ENCODE results near the gene FEZF2.

The FEZF2 gene

DNA sequence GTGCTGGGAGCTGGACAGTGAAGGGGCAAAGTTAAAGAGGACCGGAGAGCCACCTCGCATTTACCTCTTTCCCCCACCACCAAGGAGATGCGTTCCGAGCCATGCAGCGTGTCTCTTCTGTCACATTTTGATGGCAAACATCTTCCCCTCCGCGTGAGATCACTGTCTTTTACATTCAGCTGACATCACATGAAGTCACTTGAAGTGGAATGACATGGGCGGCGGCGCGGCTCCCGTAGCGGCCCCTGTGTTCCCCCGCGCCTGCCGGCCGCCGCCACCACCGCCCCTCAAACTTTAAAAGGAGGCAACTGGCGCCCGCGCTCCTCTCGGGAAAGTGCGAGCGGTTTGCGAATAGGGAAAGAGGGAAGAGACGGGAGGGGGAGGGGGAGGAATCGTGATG is at the start of gene FEZF2:
TSS of gene FEZF2 (minus strand) at position 336 of the 400 bp plus-strand sequence. CDS start 682 bp downstream, outside the sequence.
- H3K4me3 ChIP-seq (ENCODE audit: low read length): no peak within 1 kb of the TSS
- TF ChIP-seq ZNF274 (IDR thresholded peaks at IDR 0.05; ENCODE audit: low read depth, low read length): no peak

DNA sequence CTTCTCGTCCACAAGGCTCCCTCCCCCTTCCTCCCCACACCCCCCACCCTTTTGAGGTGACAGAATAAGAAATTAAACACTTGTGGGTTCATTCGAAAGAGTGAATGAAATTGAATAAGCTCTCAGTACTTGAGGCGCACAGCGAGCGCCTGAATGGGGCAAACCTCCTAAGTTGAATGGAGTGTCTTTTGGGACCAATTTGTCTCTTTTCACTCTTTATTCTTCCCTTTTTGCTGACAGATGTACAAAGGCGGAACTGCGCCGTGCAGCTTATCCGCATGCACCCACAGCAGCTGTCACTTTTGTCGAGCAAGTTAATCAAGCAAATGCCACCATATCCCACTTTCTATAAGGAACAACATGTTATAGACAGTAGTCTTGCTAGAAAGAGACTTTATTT is 47.9 kb upstream of the FEZF2 start:
- TF ChIP-seq ZNF274 (IDR thresholded peaks at IDR 0.05; ENCODE audit: low read depth, low read length): no peak
- H3K4me3 ChIP-seq (ENCODE audit: low read length): no peak overlapping the region

DNA sequence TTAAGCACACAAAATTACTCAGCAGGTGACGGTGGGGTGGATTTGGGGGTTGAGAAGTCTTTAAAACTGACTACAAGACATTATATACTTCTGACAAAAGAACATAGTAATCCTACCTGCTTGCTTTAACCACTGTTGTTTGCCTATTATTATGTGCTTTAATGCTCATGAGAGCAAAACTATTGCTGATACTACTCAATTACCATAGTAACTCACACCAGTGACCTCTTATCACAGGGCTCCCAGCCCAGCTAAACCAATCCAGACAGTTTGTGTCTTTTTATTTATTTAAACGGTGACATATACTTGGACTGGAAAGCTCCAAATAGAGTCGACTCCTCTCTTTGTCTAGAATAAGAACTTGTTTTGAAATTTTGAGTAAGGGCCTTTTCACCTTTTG is 42.8 kb upstream of the FEZF2 start:
- TF ChIP-seq ZNF274 (IDR thresholded peaks at IDR 0.05; ENCODE audit: low read depth, low read length): no peak

DNA sequence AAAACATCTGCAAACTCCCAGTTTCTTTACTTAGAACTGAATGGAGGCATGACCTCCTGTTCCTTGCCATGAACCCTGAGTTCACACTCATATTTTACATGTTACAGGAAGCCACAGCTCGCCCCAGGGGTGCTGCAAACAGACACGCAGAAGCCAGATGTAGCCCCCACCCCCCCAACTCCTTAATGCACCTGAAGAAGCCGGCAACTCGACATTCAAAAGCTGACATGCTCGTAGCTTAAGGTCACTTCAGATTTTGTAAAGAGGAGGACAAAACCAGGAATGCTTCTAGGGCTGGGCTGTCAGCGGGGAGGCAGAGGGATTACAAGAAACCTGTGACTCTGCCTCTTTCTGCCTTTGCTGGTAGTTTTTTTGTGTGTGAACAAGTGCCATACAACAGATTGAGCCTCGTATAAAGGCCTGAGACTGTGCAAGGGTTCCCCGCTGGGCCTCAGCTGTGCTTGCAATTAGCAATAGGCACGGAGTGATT is 42.0 kb upstream of the FEZF2 start:
- no peak overlapping the region for H3K4me3 ChIP-seq (ENCODE audit: low read length)
- no peak for TF ChIP-seq ZNF274 (IDR thresholded peaks at IDR 0.05; ENCODE audit: low read depth, low read length)

More for the DNA sequence above, 42.8 kb upstream of the FEZF2 start:
- no peak overlapping the region for H3K4me3 ChIP-seq (ENCODE audit: low read length)

DNA sequence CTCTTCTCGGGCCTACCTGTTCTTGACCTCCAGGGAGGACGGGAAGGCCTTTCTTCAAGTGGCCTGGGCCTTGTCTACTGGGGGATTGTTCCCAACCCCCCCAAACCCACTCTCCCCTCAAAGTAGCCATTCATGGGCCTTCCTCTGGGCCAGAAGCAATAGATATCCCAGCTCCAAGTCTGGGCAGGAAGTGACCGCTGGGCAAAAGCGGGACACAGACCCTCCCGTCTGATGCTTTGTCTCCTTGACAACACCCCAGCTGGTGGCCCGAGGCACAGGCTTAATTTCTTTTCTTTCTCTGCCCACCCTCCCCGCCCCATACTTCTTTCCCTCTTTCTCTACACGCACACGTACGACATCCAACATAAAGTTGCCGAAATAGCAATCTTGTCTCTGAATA is 41.4 kb upstream of the FEZF2 start:
- H3K4me3 ChIP-seq (ENCODE audit: low read length): no peak overlapping the region
- TF ChIP-seq ZNF274 (IDR thresholded peaks at IDR 0.05; ENCODE audit: low read depth, low read length): no peak

DNA sequence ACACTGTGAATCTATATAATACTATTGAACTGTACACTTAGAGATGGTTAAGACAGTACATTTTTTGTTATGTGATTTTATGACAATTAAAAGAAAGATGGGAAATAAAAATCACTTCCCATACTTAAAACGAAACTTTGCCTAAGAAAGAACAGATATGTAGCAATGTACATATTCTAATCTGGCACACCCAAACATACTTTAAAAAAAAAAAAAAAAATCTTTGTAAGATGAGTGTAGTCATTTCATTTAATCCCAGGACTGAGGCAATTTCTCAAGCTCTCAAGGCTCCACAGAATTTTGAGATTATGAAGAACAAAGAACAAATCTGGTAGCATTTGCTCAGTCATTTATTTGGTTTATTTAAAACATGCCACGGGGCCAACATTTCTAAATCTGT is 40.3 kb upstream of the FEZF2 start:
- H3K4me3 ChIP-seq (ENCODE audit: low read length): no peak overlapping the region
- TF ChIP-seq ZNF274 (IDR thresholded peaks at IDR 0.05; ENCODE audit: low read depth, low read length): no peak

DNA sequence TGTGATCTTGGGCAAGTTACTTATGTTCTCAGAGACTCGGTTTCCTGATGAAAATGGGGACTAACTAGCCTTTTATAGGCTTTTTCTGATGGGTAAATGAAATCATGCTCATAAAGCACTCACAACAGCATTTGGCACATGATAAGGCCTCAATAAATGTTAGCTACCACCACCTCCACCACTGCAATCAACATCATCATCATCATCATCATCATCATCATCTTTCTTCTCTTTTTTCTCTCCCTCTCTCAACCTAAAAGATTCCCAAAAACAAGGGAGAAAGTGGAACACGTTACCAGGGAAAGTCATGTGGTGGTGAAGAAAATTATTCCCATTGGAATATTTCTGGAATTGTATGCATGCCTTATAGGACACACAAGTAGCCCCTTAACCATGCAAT is 33.6 kb upstream of the FEZF2 start:
- TF ChIP-seq ZNF274 (IDR thresholded peaks at IDR 0.05; ENCODE audit: low read depth, low read length): no peak

DNA sequence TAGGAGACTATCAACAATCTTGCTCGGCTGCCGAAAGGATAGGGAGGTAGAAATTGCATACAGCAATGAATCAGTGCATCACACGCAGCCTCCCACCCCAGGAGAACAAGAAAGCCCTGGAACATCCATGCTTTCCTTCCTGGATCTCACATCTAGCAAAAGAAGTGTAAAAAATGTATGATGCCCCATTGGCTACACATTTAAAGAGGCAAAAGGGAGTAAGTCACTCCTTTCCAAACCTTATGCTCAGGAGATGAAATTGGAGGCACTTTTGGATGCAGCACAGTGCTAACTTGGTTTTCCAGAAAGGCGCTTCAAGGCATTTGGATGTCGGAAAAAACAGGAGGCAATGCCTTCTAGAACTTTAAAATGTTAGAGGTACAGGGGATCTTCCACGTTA is 32.2 kb upstream of the FEZF2 start:
- TF ChIP-seq ZNF274 (IDR thresholded peaks at IDR 0.05; ENCODE audit: low read depth, low read length): no peak
- H3K4me3 ChIP-seq (ENCODE audit: low read length): no peak overlapping the region

More for the DNA sequence above, 33.6 kb upstream of the FEZF2 start:
- no peak overlapping the region for H3K4me3 ChIP-seq (ENCODE audit: low read length)

DNA sequence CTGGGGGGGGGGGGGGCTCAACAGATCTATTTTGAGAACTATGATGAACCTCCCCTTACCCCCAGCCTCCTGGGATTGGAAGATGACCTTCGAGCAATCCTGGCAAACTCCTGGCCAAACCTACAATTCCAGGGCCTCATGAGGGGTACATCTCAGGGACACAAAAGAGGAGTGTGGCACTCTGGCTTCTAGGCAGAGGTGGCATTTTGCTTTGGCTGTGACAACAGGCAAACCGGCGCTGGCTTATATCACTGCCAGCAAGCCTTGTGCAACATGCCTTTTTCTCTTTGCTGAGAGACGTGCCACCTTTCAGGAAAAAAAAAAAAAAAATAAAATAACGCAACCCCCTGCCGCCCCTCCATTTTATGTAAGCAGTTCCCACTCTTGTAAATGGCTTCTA is 31.8 kb upstream of the FEZF2 start:
- TF ChIP-seq ZNF274 (IDR thresholded peaks at IDR 0.05; ENCODE audit: low read depth, low read length): no peak
- no peak overlapping the region for H3K4me3 ChIP-seq (ENCODE audit: low read length)

DNA sequence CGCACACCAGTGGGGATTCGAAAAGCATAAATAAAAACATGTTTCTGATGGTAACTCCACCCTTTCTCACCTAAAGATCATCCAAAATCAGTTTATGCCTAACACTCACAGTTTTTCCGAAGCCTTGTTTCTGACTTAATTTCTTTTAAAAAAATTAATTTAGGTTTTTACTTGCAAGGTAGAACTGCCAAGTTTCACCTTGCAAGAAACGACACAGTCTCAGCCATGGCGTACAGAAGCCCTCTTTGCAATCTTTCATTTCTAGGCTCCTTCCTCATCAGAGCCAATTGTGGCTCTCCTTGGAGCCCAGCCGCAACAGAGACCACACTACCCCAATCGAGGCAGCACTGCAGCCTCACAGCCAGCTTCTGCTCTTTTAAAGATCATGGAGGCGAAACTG is 31.0 kb upstream of the FEZF2 start:
- no peak for TF ChIP-seq ZNF274 (IDR thresholded peaks at IDR 0.05; ENCODE audit: low read depth, low read length)
- no peak overlapping the region for H3K4me3 ChIP-seq (ENCODE audit: low read length)

DNA sequence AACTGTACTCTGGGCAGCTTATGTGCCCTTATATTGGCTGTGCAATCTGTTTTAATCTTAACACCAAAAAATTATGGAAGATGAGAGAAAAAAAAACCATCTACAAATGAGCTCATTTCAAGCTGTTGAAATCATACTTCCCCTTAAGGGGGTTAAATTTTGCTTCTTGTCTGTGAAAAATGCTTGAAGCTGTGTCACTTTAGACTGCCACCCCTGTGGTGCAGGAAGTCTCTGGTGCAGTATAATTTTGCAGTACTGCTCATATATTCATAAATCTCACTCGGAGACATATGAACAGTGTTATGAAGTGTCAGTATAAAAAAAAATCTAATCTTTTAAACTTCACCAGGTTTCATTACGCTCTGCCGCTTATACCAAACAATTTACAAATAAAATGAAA is 30.4 kb upstream of the FEZF2 start:
- TF ChIP-seq ZNF274 (IDR thresholded peaks at IDR 0.05; ENCODE audit: low read depth, low read length): no peak
- H3K4me3 ChIP-seq (ENCODE audit: low read length): no peak overlapping the region

DNA sequence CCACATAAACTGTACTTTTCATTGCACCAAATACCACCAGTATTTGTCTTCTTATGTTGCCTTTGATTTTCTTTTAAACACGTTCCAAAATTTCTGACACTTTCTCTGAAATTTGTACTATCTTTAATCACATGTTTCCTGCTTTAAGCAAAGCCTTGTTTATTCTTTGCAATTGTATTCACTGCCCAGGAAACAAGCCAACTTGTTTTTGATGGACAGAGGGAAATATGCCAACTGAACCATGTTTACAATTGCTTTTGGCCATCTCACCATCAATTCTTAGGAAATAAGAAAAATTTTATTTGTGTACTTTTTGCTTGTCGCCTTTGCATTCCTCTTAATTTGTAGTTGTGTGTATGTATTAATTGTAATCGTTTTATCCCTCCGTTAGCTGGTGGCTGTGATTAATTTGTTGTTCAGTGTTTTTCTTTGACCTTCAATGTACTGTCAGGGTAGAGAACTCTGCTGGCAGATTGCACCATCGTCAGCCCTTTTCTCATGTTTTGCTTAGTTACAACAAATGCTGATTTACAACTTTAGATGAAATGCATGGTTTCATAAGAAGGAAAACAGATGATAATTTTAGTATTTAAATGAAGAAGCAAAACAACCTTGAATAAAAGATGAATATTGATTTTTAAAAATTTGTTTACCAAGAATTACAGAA is 19.4 kb upstream of the FEZF2 start:
- H3K4me3 ChIP-seq (ENCODE audit: low read length): no peak overlapping the region
- no peak for TF ChIP-seq ZNF274 (IDR thresholded peaks at IDR 0.05; ENCODE audit: low read depth, low read length)

DNA sequence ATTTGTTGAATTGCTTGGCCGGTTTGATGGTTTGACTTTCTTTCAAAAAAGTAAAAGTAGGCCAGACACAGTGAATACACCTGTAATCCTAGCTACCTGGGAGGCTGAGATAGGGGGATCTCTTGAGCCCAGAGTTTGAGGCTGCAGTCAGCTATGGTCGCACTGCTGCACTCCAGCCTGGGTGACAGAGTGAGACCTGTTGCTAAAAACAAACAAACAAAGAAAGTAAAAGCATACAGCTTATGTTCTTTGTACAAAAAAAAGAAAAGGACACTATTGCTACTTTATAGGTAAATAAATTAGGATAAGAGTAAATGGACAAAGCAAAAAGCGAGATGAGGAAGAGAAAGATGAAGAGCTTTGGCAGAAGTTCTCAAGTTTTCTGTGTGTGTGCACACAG is 13.9 kb upstream of the FEZF2 start:
- TF ChIP-seq ZNF274 (IDR thresholded peaks at IDR 0.05; ENCODE audit: low read depth, low read length): no peak
- H3K4me3 ChIP-seq (ENCODE audit: low read length): no peak overlapping the region

DNA sequence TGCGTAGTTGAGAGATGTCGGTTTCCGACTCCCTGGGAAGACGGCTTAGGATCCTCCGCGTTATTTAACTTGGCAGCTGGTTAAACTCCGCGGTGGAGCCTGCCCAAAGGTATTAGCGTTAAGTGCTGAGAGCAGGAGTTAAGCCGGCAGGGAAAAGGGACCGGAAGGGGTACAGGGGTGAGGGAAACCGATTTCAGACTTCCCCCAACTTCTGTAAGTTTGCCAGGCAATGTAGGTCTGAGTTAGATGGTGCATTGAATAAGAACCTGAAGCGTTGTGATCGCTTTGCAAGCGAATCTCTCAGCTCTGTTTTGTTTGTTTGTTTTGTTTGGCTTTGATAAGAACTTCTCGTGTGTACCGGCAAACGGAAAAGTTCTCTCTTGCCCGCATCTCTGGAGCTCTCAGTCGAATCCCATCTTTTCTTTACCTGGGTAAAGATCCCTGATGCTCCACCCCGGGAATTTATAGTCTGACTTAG is 6.0 kb upstream of the FEZF2 start:
- H3K4me3 ChIP-seq (ENCODE audit: low read length): no peak overlapping the region
- no peak for TF ChIP-seq ZNF274 (IDR thresholded peaks at IDR 0.05; ENCODE audit: low read depth, low read length)

DNA sequence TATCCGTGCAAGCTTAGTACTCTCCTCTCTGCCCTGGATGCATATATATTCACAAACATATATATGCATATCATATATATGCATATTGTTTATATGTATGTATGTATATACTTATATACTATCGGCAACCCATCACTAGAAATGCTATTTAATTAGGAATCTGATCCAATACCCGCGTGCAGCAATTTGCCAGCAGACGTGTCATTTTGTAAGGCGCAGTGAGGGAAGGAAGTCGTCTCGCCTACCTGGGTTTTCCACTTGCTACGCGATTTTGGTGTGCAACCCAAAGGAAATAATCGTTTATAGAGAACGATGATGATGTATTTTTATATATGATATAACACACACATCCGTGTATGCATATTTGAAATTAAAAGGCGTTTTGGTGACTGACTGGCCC is 5.6 kb upstream of the FEZF2 start:
- no peak for TF ChIP-seq ZNF274 (IDR thresholded peaks at IDR 0.05; ENCODE audit: low read depth, low read length)
- no peak overlapping the region for H3K4me3 ChIP-seq (ENCODE audit: low read length)

DNA sequence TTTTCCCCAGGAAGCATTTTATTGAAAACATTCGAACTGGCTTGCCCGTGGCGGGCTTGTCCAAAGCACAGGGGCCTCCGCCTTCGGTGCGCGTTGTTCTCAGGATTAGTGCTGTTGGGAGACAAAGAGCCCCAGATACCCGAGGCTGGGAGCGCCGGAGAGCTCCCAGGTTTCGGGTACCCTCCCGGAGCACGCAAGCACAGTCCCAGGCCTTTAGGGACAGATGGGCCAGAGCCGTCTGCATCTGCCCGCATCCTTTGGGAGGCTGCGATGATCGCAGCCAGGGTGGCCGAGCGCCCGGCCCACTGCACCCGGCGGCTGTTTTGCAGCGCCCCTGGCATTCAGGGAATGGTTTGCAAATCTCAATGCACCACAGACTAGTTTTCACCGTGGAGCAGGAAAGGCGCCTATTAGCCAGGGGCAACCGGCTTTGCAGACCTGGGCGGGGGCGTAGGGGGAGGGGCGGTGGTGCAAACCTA is 5.0 kb upstream of the FEZF2 start:
- H3K4me3 ChIP-seq (ENCODE audit: low read length): no peak overlapping the region
- no peak for TF ChIP-seq ZNF274 (IDR thresholded peaks at IDR 0.05; ENCODE audit: low read depth, low read length)

Measured in GM08714 (cell line).